Fibroblast of lung (primary cell): Measurements from ENCODE around the gene GPR149. TPM values are rescaled to one million over a fixed set of nuclear protein-coding genes. Genes with fewer than 3 reads are reported as not detected.

Experiments used
- DNase-seq, 2 donors: peaks; one replicate each; pipeline versions ENCODE4 v3.0.0 to v3.0.0-alpha.2; 2010; ENCODE audit warnings: low read depth in 2 of 2
- H2AFZ ChIP-seq: 2 replicates; pipeline ENCODE4 v1.5.1; 2012; ENCODE audit warnings: low read length, control low read depth, inconsistent platforms
- H3K27ac ChIP-seq: 2 replicates; pipeline ENCODE4 v1.5.1; 2011; ENCODE audit warnings: low read length, control low read depth; ENCODE audit not compliant: insufficient read depth
- H3K27me3 ChIP-seq: 2 replicates; pipeline ENCODE4 v1.5.1; 2011; ENCODE audit warnings: mild to moderate bottlenecking, low read length; ENCODE audit not compliant: control insufficient read depth, insufficient read depth
- H3K36me3 ChIP-seq: 2 replicates; pipeline ENCODE4 v1.5.1; 2011; ENCODE audit warnings: low read length; ENCODE audit not compliant: control insufficient read depth, insufficient read depth
- H3K4me1 ChIP-seq: 2 replicates; pipeline ENCODE4 v1.5.1; 2011; ENCODE audit warnings: low read length; ENCODE audit not compliant: control insufficient read depth, insufficient read depth; ENCODE audit errors: extremely low read depth
- H3K4me2 ChIP-seq: 2 replicates; pipeline ENCODE4 v1.5.1; 2011; ENCODE audit warnings: low read length, control low read depth; ENCODE audit not compliant: insufficient read depth; ENCODE audit errors: extremely low read depth
- H3K4me3 ChIP-seq, 4 experiments: fragments of 200-600 bp in 1 of 4; sonication (generic) in 1 of 4; replicated peaks in 1 of 4; 2 replicates each; pipeline ENCODE4 v1.5.1; 2011 to 2016; ENCODE audit warnings: low read length in 4 of 4, low read depth in 3 of 4, mild to moderate bottlenecking in 3 of 4, control low read depth in 2 of 4, inconsistent platforms in 1 of 4, mixed read lengths in 1 of 4; ENCODE audit not compliant: insufficient read depth in 1 of 4; ENCODE audit errors: control extremely low read depth in 1 of 4
- H3K79me2 ChIP-seq: 2 replicates; pipeline ENCODE4 v1.5.1; 2012; ENCODE audit warnings: mild to moderate bottlenecking, low read length, inconsistent platforms; ENCODE audit not compliant: control insufficient read depth, insufficient read depth
- H3K9ac ChIP-seq: 2 replicates; pipeline ENCODE4 v1.5.1; 2011; ENCODE audit warnings: mild to moderate bottlenecking, low read length, control low read depth; ENCODE audit not compliant: insufficient read depth
- H3K9me3 ChIP-seq: 2 replicates; pipeline ENCODE4 v1.5.1; 2012; ENCODE audit warnings: low read depth, low read length; ENCODE audit not compliant: control insufficient read depth, insufficient read depth
- H4K20me1 ChIP-seq: 2 replicates; pipeline ENCODE4 v1.5.1; 2011; ENCODE audit warnings: low read length; ENCODE audit not compliant: control insufficient read depth, insufficient read depth; ENCODE audit errors: extremely low read depth
- EZH2 ChIP-seq: IDR thresholded peaks from 2 replicates; pipeline ENCODE4 v1.5.1; 2012; ENCODE audit warnings: low read length, control low read depth, mild to moderate bottlenecking; ENCODE audit errors: missing control alignments
- polyA minus RNA-seq: library from RNA; depleted of rRNA, polyadenylated mRNA; stranded (reverse); fragments of >200 nt; gene quantifications from 2 replicates; pipeline ENCODE4 v1.2.3, GENCODE V29; 2011; ENCODE audit warnings: low replicate concordance
- polyA plus RNA-seq, 2 donors: library from polyadenylated mRNA; depleted of rRNA in 1 of 2; stranded (reverse) in 1 of 2; unstranded in 1 of 2; fragments of >200 nt; gene quantifications; 2 replicates each; pipeline ENCODE4 v1.2.1, GENCODE V29; 2011 to 2012; ENCODE audit warnings: missing spikeins in 1 of 2
- total RNA-seq: library from RNA; depleted of rRNA; stranded (reverse); fragments of >200 nt; gene quantifications from 2 replicates; pipeline ENCODE4 v1.2.1, GENCODE V29; 2014
- TF ChIP-seq, protein P1 (sequence below), 2 donors: IDR thresholded peaks in 1 of 2; conservative IDR thresholded peaks in 1 of 2; 1 replicate in 1 of 2; 2 replicates in 1 of 2; pipeline ENCODE4 v1.5.1; 2011 to 2012; ENCODE audit warnings: low read length in 2 of 2, control low read depth in 1 of 2, inconsistent platforms in 1 of 2, low read depth in 1 of 2, mild to moderate bottlenecking in 1 of 2

Gene GPR149, protein sequence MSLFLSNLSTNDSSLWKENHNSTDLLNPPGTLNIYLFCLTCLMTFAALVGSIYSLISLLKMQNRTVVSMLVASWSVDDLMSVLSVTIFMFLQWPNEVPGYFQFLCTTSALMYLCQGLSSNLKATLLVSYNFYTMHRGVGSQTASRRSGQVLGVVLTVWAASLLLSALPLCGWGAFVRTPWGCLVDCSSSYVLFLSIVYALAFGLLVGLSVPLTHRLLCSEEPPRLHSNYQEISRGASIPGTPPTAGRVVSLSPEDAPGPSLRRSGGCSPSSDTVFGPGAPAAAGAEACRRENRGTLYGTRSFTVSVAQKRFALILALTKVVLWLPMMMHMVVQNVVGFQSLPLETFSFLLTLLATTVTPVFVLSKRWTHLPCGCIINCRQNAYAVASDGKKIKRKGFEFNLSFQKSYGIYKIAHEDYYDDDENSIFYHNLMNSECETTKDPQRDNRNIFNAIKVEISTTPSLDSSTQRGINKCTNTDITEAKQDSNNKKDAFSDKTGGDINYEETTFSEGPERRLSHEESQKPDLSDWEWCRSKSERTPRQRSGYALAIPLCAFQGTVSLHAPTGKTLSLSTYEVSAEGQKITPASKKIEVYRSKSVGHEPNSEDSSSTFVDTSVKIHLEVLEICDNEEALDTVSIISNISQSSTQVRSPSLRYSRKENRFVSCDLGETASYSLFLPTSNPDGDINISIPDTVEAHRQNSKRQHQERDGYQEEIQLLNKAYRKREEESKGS
- total RNA-seq (not detected in 2 replicates), polyA plus RNA-seq (not detected in 2 replicates), polyA minus RNA-seq (not detected in 2 replicates)
- polyA plus RNA-seq (2012): not detected in 2 replicates

DNA sequence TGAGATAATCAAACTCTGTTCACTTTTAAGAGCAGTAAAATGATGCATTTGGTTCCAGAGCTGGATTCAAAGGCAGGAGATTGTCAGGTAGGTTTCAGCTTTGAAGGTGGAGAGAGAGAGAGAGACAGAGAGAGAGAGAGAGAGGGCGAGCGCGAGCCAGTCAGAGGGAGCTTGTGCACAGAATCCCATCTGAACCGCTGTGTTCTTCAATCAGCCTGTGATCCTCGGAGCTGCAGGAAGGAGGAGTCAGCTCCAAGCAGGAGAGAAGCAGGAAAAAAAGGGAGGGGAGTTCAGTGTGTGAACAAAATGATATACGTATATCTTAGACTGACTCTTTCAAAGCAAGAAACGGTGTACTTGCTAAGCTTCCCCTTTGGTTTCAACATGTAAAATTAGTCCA is at the start of gene GPR149:
TSS of gene GPR149 (minus strand) at position 177 of the 400 bp plus-strand sequence. CDS start 575 bp downstream, outside the sequence.
- Histone ChIP-seq H3K4me1 (no peaks in the 10 kb centered on the region), H3K9ac (no peak within 1 kb of the TSS), H3K79me2 (no peaks in the 10 kb centered on the region), H4K20me1 (no peaks in the 10 kb centered on the region), H3K36me3 (no peaks in the 10 kb centered on the region), H3K4me3 (peak within 1 kb of the TSS in 1 of 4 experiments; percentile 9), H2AFZ (no peak within 1 kb of the TSS), H3K27ac (no peak within 1 kb of the TSS), H3K9me3 (no peaks in the 10 kb centered on the region), H3K27me3 (no peaks in the 10 kb centered on the region), H3K4me2 (no peak within 1 kb of the TSS)
- peak in 1 of 2 donors; percentile 9 for DNase-seq
- TF ChIP-seq, protein P1, sequence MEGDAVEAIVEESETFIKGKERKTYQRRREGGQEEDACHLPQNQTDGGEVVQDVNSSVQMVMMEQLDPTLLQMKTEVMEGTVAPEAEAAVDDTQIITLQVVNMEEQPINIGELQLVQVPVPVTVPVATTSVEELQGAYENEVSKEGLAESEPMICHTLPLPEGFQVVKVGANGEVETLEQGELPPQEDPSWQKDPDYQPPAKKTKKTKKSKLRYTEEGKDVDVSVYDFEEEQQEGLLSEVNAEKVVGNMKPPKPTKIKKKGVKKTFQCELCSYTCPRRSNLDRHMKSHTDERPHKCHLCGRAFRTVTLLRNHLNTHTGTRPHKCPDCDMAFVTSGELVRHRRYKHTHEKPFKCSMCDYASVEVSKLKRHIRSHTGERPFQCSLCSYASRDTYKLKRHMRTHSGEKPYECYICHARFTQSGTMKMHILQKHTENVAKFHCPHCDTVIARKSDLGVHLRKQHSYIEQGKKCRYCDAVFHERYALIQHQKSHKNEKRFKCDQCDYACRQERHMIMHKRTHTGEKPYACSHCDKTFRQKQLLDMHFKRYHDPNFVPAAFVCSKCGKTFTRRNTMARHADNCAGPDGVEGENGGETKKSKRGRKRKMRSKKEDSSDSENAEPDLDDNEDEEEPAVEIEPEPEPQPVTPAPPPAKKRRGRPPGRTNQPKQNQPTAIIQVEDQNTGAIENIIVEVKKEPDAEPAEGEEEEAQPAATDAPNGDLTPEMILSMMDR (conservative IDR thresholded peaks at IDR 0.05 in 1 of 2, IDR thresholded peaks at IDR 0.05 in 1 of 2; ENCODE audit: low read depth in 1 of 2, low read length in 2 of 2): no peak
- TF ChIP-seq EZH2: no peak

DNA sequence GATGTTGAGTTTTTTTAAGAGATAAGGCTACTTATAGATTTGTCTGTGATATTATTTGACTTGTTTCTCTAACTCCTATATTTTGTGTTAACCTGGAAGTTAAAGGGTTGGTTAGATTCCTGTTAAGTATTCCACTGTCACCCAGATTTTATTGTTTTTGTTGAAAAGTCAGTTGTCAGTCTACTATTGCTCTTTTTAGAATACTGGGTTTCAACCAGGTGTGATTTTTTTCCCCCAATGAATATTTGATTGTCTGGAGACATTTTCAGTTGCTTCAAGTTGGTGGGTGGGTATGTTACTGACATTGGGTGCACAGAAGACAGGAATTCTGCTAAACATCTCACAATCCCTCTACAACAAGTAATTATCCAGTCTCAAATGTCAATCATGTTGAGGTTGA is 43.8 kb upstream of the GPR149 start:
- Histone ChIP-seq H4K20me1 (no peaks in the 10 kb centered on the region), H3K27me3 (no peaks in the 10 kb centered on the region), H3K4me1 (no peaks in the 10 kb centered on the region), H3K27ac (no peak overlapping the region), H3K36me3 (no peaks in the 10 kb centered on the region), H3K9me3 (no peaks in the 10 kb centered on the region), H3K4me2 (no peak overlapping the region), H3K4me3 (no peak overlapping the region), H2AFZ (no peak overlapping the region), H3K79me2 (no peaks in the 10 kb centered on the region), H3K9ac (no peak overlapping the region)
- DNase-seq: no peak
- TF ChIP-seq EZH2: no peak
- TF ChIP-seq, protein P1 (conservative IDR thresholded peaks at IDR 0.05 in 1 of 2, IDR thresholded peaks at IDR 0.05 in 1 of 2; ENCODE audit: low read depth in 1 of 2, low read length in 2 of 2): no peak

DNA sequence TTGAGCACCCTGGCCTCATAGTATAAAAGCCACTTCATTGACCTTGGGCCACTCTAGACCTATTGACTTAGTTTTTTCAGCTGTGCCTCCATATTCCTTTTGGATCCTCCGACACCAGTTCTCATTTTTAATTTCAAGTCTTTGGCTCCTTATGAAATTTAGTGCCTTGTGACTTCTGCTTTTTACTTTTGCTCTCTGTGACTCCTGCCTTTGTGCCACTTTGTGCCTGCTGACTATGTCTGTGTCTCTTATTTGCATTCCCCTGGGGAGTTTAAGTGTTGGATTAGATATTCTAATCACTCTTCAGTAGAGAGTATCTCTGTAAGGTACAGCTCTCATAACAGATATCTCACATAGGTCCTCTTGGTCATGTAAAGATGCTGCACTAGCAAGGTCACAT is 39.6 kb upstream of the GPR149 start:
- Histone ChIP-seq H3K27ac (no peak overlapping the region), H2AFZ (no peak overlapping the region), H3K4me3 (no peak overlapping the region), H3K36me3 (no peaks in the 10 kb centered on the region), H3K27me3 (no peaks in the 10 kb centered on the region), H3K4me2 (no peak overlapping the region), H3K9ac (no peak overlapping the region), H3K9me3 (no peaks in the 10 kb centered on the region), H3K79me2 (no peaks in the 10 kb centered on the region), H4K20me1 (no peaks in the 10 kb centered on the region), H3K4me1 (no peaks in the 10 kb centered on the region)
- TF ChIP-seq, protein P1 (conservative IDR thresholded peaks at IDR 0.05 in 1 of 2, IDR thresholded peaks at IDR 0.05 in 1 of 2; ENCODE audit: low read depth in 1 of 2, low read length in 2 of 2): no peak
- no peak for TF ChIP-seq EZH2
- no peak for DNase-seq
